B cell (primary cell): Measurements from ENCODE around the gene APOL5. TPM values are rescaled to one million over a fixed set of nuclear protein-coding genes. Genes with fewer than 3 reads are reported as not detected.
"Not testable (repeated sequence)": the region's sequence is repeated elsewhere in the genome, so short reads cannot be mapped to it uniquely, and the experiment has no call there.

ENCODE experiments used
- ATAC-seq: fragments of 200-7000 bp; cut with Tn5 transposase; one replicate; pipeline ENCODE4 v1.10.0; 2021; ENCODE audit warnings: low read depth, mild to moderate bottlenecking, moderate number of reproducible peaks, moderate library complexity
- CTCF ChIA-PET: fragments of 350-600 bp; sonication (Branson Sonifier 250); formaldehyde crosslinking; loops from one replicate; lab custom pipeline; 2021; ENCODE audit warnings: antibody characterized with exemption, inconsistent platforms; lab: Charles Lee
- POLR2A ChIA-PET: fragments of 350-600 bp; sonication (Branson Sonifier 250); formaldehyde crosslinking; loops from one replicate; lab custom pipeline; 2021; ENCODE audit warnings: antibody characterized with exemption; lab: Charles Lee
- DNase-seq: peaks from one replicate; pipeline ENCODE4 v3.0.0; 2013
- H2AFZ ChIP-seq: 2 replicates; pipeline ENCODE4 v1.6.1; 2012; ENCODE audit warnings: mild to moderate bottlenecking, low read depth, low read length; ENCODE audit not compliant: insufficient read depth, poor library complexity, severe bottlenecking
- H3K27ac ChIP-seq, 2 donors: 1 replicate in 1 of 2; 2 replicates in 1 of 2; pipeline ENCODE4 v1.5.1; 2012 to 2013; ENCODE audit warnings: low read length in 2 of 2, mild to moderate bottlenecking in 2 of 2, moderate library complexity in 1 of 2
- H3K27me3 ChIP-seq, 4 experiments: fragments of 200-600 bp in 1 of 4; sonication (generic) in 1 of 4; replicated peaks in 1 of 4; 1 replicate in 2 of 4; 2 replicates in 2 of 4; pipeline versions ENCODE4 v1.6.1 to v1.7.0; 2013 to 2016; ENCODE audit warnings: low read length in 3 of 4, mild to moderate bottlenecking in 2 of 4, mixed read lengths in 1 of 4, moderate library complexity in 1 of 4; ENCODE audit not compliant: insufficient read depth in 4 of 4, control insufficient read depth in 3 of 4; ENCODE audit errors: control extremely low read depth in 1 of 4
- H3K36me3 ChIP-seq, 2 experiments: replicated peaks in 1 of 2; 1 replicate in 1 of 2; 2 replicates in 1 of 2; pipeline versions ENCODE4 v1.6.1 to v1.7.1; 2013; ENCODE audit warnings: low read length in 1 of 2; ENCODE audit not compliant: insufficient read depth in 2 of 2, control insufficient read depth in 1 of 2; ENCODE audit errors: control extremely low read depth in 1 of 2, extremely low read depth in 1 of 2
- H3K4me1 ChIP-seq, 2 donors: fragments of 200-600 bp in 1 of 2; sonication (generic) in 1 of 2; 1 replicate in 1 of 2; 2 replicates in 1 of 2; pipeline versions ENCODE4 v1.5.1 to v1.6.1; 2013 to 2017; ENCODE audit warnings: low read length in 2 of 2; ENCODE audit not compliant: control insufficient read depth in 2 of 2, insufficient read depth in 2 of 2
- H3K4me2 ChIP-seq: replicated peaks from 2 replicates; pipeline ENCODE3; 2012; ENCODE audit warnings: mild to moderate bottlenecking, low read depth, low read length; ENCODE audit not compliant: poor library complexity, severe bottlenecking
- H3K4me3 ChIP-seq, 5 experiments: fragments of 200-600 bp in 1 of 5; sonication (generic) in 1 of 5; 1 replicate in 3 of 5; 2 replicates in 2 of 5; pipeline versions ENCODE4 v1.5.1 to v1.7.0; 2011 to 2016; ENCODE audit warnings: low read length in 4 of 5, mild to moderate bottlenecking in 4 of 5, low read depth in 2 of 5, control low read depth in 1 of 5, moderate library complexity in 1 of 5; ENCODE audit not compliant: insufficient read depth in 1 of 5; ENCODE audit errors: control extremely low read depth in 1 of 5, extremely low read depth in 1 of 5
- H3K79me2 ChIP-seq: fragments of 200-600 bp; sonication (generic); one replicate; pipeline ENCODE4 v1.6.0; 2016; ENCODE audit warnings: low read length; ENCODE audit not compliant: control insufficient read depth, insufficient read depth
- H3K9ac ChIP-seq: fragments of 200-600 bp; sonication (generic); 2 replicates; pipeline ENCODE4 v1.6.1; 2017; ENCODE audit warnings: mild to moderate bottlenecking, low read length, moderate library complexity
- H3K9me3 ChIP-seq, 3 donors: one replicate each; pipeline versions ENCODE4 v1.6.1 to v1.7.1; 2013; ENCODE audit warnings: low read length in 2 of 3; ENCODE audit not compliant: control insufficient read depth in 2 of 3, insufficient read depth in 1 of 3; ENCODE audit errors: control extremely low read depth in 1 of 3
- H4K20me1 ChIP-seq: 2 replicates; pipeline ENCODE4 v1.6.0; 2012; ENCODE audit warnings: mild to moderate bottlenecking, low read length; ENCODE audit not compliant: insufficient read depth, control insufficient read depth, poor library complexity, severe bottlenecking
- H3K27ac Mint-ChIP-seq: one replicate; pipeline ENCODE4 v1.8.0; 2021; ENCODE audit warnings: mixed read lengths
- H3K27me3 Mint-ChIP-seq: one replicate; pipeline ENCODE4 v1.8.0; 2021; ENCODE audit warnings: mixed read lengths
- H3K4me1 Mint-ChIP-seq: one replicate; pipeline ENCODE4 v1.8.0; 2021; ENCODE audit warnings: mixed read lengths
- H3K4me3 Mint-ChIP-seq: one replicate; pipeline ENCODE4 v1.8.0; 2021; ENCODE audit warnings: mixed read lengths
- H3K9me3 Mint-ChIP-seq: one replicate; pipeline ENCODE4 v1.8.0; 2022; ENCODE audit warnings: mixed read lengths; ENCODE audit not compliant: insufficient read depth
- CTCF ChIP-seq: fragments of 200-600 bp; IDR thresholded peaks from one replicate; pipeline ENCODE4 v1.8.0; 2022; ENCODE audit warnings: antibody characterized with exemption, mild to moderate bottlenecking
- EZH2 ChIP-seq: IDR thresholded peaks from 2 replicates; pipeline ENCODE4 v1.6.1; 2012; ENCODE audit warnings: borderline replicate concordance, low read depth, mild to moderate bottlenecking, moderate library complexity, low read length; ENCODE audit not compliant: insufficient read depth, poor library complexity, severe bottlenecking
- WGBS: methylation state at CpG from one replicate; pipeline ENCODE4 v1.1.5; 2013; ENCODE audit warnings: missing lambda C conversion rate; ENCODE audit not compliant: insufficient coverage; 5-methylcytosine and 5-hydroxymethylcytosine counted together
- intact Hi-C: fragments of 100-400 bp; cut with micrococcal nuclease; formaldehyde crosslinking; loops from one replicate; pipeline ENCODE4 v1.10.0; 2022
- polyA plus RNA-seq: library from polyadenylated mRNA; depleted of rRNA; stranded (reverse); fragments of >200 nt; gene quantifications from 2 replicates; pipeline ENCODE4 v1.2.3, GENCODE V29; 2012
- total RNA-seq, 2 donors: library from RNA; stranded (reverse); fragments of 120-200 nt in 1 of 2; gene quantifications; 1 replicate in 1 of 2; 2 replicates in 1 of 2; pipeline versions ENCODE4 v1.2.3 to v1.2.4, GENCODE V29; 2013 to 2022

The APOL5 gene
- total and polyA plus RNA-seq, 2 donors (not counting 1 experiment from before 2014, with no cell fraction given), result not detected

- Histone ChIP-seq H3K36me3 (no peaks in the 10 kb centered on the region), H3K9me3 (peaks cover 0 to 20% (median 13%) of the 10 kb centered on the region in 3 donors), H4K20me1 (no peaks in the 10 kb centered on the region), H3K4me3 (no peak overlapping the region), H3K27me3 (peaks cover 0 to 4% (median 0%) of the 10 kb centered on the region in 4 experiments), H2AFZ (no peak overlapping the region), H3K9ac (no peak overlapping the region), H3K4me2 (no peak overlapping the region), H3K4me1 (peaks cover 8 to 11% of the 10 kb centered on the region in 2 donors), H3K27ac (no peak overlapping the region), H3K79me2 (no peaks in the 10 kb centered on the region)
- H3K4me1 Mint-ChIP-seq, result peaks cover 26% of the 10 kb centered on the region
- DNase-seq (no peak), ATAC-seq (no peak)
- intact Hi-C loops, result no loop called here
- H3K27ac Mint-ChIP-seq, result no peak overlapping the region
- TF ChIP-seq EZH2, result no peak
- TF ChIP-seq CTCF, result no peak
- no peak overlapping the region for H3K4me3 Mint-ChIP-seq
- 93% methylated on average over 3 of the region's 7 CpGs for WGBS
- peaks cover 10% of the 10 kb centered on the region for H3K9me3 Mint-ChIP-seq
- CTCF ChIA-PET, result interaction anchor here (0.7 kb wide), 2 partner anchors 21 to 192 kb away, joined by 3 read pairs; no protein-coding TSS in a partner anchor
- POLR2A ChIA-PET, result interaction anchor here (1.2 kb wide), 1 partner anchor 8 kb away, joined by 3 read pairs; no protein-coding TSS in a partner anchor
- H3K27me3 Mint-ChIP-seq, result peaks cover 4% of the 10 kb centered on the region
Measured at GRCh38 chr22:35677460-35678187, 40.0 kb upstream of the APOL5 start.

- peaks cover 0 to 4% (median 0%) of the 10 kb centered on the region in 4 experiments for H3K27me3 ChIP-seq
- H3K9me3 ChIP-seq, result peaks cover 0 to 20% (median 13%) of the 10 kb centered on the region in 3 donors
- ATAC-seq, result no peak
- no peak overlapping the region for H3K9ac ChIP-seq
- no peak overlapping the region for H3K4me3 ChIP-seq
- ChIA-PET CTCF (no interaction called here), POLR2A (no interaction called here)
- 29% methylated on average over 1 of the region's 2 CpGs for WGBS
- H3K27ac ChIP-seq, result no peak overlapping the region
- Mint-ChIP-seq H3K4me3 (no peak overlapping the region), H3K27me3 (peaks cover 7% of the 10 kb centered on the region), H3K27ac (no peak overlapping the region), H3K4me1 (peaks cover 26% of the 10 kb centered on the region), H3K9me3 (peaks cover 10% of the 10 kb centered on the region)
- no peaks in the 10 kb centered on the region for H3K36me3 ChIP-seq
- no peaks in the 10 kb centered on the region for H3K79me2 ChIP-seq
- TF ChIP-seq CTCF (no peak), EZH2 (no peak)
- H3K4me1 ChIP-seq, result peaks cover 8 to 11% of the 10 kb centered on the region in 2 donors
- no peak overlapping the region for H3K4me2 ChIP-seq
- DNase-seq, result no peak
- H2AFZ ChIP-seq, result no peak overlapping the region
- intact Hi-C loops, result no loop called here
- no peaks in the 10 kb centered on the region for H4K20me1 ChIP-seq
Measured at GRCh38 chr22:35678836-35679235, 38.8 kb upstream of the APOL5 start.

GRCh38 chr22:35679492-35679891 is 38.2 kb upstream of the APOL5 start:
- CTCF ChIA-PET, DNase-seq, POLR2A ChIA-PET, H3K27ac Mint-ChIP-seq, H3K9ac ChIP-seq, H3K4me3 Mint-ChIP-seq, intact Hi-C loops, ATAC-seq, H4K20me1 ChIP-seq, H3K4me3 ChIP-seq, H2AFZ ChIP-seq, H3K36me3 ChIP-seq, H3K27ac ChIP-seq, H3K4me2 ChIP-seq, H3K27me3 Mint-ChIP-seq, H3K79me2 ChIP-seq, H3K27me3 ChIP-seq: not testable (repeated sequence)
- 20% methylated on average over 1 of the region's 4 CpGs for WGBS
- Histone ChIP-seq H3K4me1 (peaks cover 8 to 11% of the 10 kb centered on the region in 2 donors), H3K9me3 (peaks cover 0 to 20% (median 13%) of the 10 kb centered on the region in 3 donors)
- H3K4me1 Mint-ChIP-seq, result peaks cover 26% of the 10 kb centered on the region
- H3K9me3 Mint-ChIP-seq, result peaks cover 10% of the 10 kb centered on the region
